Smooth muscle cell (in vitro differentiated cells): Measurements from ENCODE around the gene TWSG1. TPM values are rescaled to one million over a fixed set of nuclear protein-coding genes. Genes with fewer than 3 reads are reported as not detected.
"Not testable (repeated sequence)": the region's sequence is repeated elsewhere in the genome, so short reads cannot be mapped to it uniquely, and the experiment has no call there.

Experiments used
- DNase-seq: peaks from one replicate; lab custom pipeline; 2025; ENCODE audit not compliant: unreplicated experiment; lab: John Stamatoyannopoulos, UW
- H2AFZ ChIP-seq: fragments of 200-600 bp; sonication (generic); 2 replicates; pipeline ENCODE4 v1.6.0; 2016; ENCODE audit warnings: antibody characterized with exemption, low read depth, mild to moderate bottlenecking
- H3F3A ChIP-seq: fragments of 200-600 bp; sonication (generic); 2 replicates; pipeline ENCODE4 v1.6.0; 2017; ENCODE audit warnings: antibody characterized with exemption, low read depth
- H3K27ac ChIP-seq: fragments of 200-600 bp; sonication (generic); 2 replicates; pipeline ENCODE4 v1.5.1; 2016; ENCODE audit warnings: low read depth, mild to moderate bottlenecking
- H3K27me3 ChIP-seq: fragments of 200-600 bp; sonication (generic); 2 replicates; pipeline ENCODE4 v1.6.1; 2016; ENCODE audit warnings: low read depth, mild to moderate bottlenecking
- H3K36me3 ChIP-seq: fragments of 200-600 bp; sonication (generic); 2 replicates; pipeline ENCODE4 v1.5.1; 2016; ENCODE audit warnings: low read depth
- H3K4me1 ChIP-seq: fragments of 200-600 bp; sonication (generic); 2 replicates; pipeline ENCODE4 v1.5.1; 2016; ENCODE audit warnings: low read depth
- H3K4me2 ChIP-seq: fragments of 200-600 bp; sonication (generic); 2 replicates; pipeline ENCODE4 v1.6.0; 2016; ENCODE audit warnings: mild to moderate bottlenecking
- H3K4me3 ChIP-seq: fragments of 200-600 bp; sonication (generic); 2 replicates; pipeline ENCODE4 v1.5.1; 2016; ENCODE audit warnings: mild to moderate bottlenecking
- H3K79me2 ChIP-seq: fragments of 200-600 bp; sonication (generic); 2 replicates; pipeline ENCODE4 v1.6.0; 2016; ENCODE audit warnings: low read depth, mild to moderate bottlenecking
- H3K9ac ChIP-seq: fragments of 200-600 bp; sonication (generic); 2 replicates; pipeline ENCODE4 v1.6.0; 2016; ENCODE audit warnings: low read depth
- H3K9me3 ChIP-seq: fragments of 200-600 bp; sonication (generic); replicated peaks from 2 replicates; pipeline ENCODE4 v1.5.1; 2016; ENCODE audit warnings: low read depth
- H4K20me1 ChIP-seq: fragments of 200-600 bp; sonication (generic); 2 replicates; pipeline ENCODE4 v1.6.0; 2016; ENCODE audit warnings: low read depth
- WGBS: methylation state at CpG from one replicate; pipeline ENCODE4 v1.1.7; 2016; ENCODE audit warnings: low lambda C conversion rate; 5-methylcytosine and 5-hydroxymethylcytosine counted together
- polyA plus RNA-seq: library from polyadenylated mRNA; unstranded; fragments of >200 nt; fragmentation: Nextera tagmentation; extraction: Ambion mirVana; gene quantifications from 2 replicates; pipeline ENCODE4 v1.2.1, GENCODE V29; 2016
- total RNA-seq: library from RNA; depleted of rRNA; stranded (reverse); fragments of >200 nt; gene quantifications from 2 replicates; pipeline ENCODE4 v1.2.3, GENCODE V29; 2014
- TF ChIP-seq, protein P1 (sequence below): fragments of 200-600 bp; sonication (generic); IDR thresholded peaks from 2 replicates; pipeline ENCODE4 v1.5.1; 2017; ENCODE audit warnings: borderline replicate concordance, mild to moderate bottlenecking, antibody characterized with exemption; ENCODE audit not compliant: insufficient read depth, poor library complexity, severe bottlenecking

TWSG1 gene
- total and polyA plus RNA-seq, 2 experiments from 2014 or later = 71.4 to 104 TPM

DNA sequence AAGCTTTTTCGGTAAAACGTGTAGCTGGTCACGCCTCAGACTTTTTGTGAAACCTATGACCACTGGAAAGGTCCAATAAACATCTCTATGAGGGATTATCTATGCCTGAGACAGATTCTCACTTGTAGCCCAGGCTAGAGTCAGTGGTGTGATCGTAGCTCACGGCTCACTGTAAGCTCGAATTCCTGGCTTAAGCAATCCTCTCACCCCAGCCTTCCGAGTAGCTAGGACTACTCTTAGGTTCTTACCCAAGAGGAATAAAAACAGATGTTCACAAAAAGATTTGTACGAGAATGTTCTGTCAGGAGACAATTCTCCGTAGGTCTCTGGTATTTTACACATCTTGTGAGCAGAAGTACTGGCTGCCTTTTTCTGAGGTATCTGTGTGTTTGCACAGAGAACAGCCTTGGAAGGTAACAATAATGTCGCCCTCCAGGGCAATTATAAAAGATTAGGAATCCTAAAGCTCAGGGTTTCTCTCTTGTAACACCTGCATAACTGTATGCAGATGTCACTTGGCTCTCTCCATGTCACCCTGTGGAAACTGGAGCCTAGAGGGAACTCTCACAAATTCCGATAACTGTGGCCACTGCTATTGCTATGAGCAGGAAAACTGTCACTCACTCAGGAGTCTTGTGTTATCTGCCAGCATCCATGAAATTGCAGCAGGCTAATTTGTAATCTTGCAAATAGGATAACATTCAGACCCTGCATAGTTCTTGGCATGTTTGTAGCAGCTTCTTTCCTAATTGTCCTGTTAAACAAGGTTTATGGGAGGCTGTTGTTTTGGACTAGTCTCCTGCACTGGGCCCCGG, 115.2 kb downstream of the TWSG1 start:
- no peak overlapping the region for H3K4me3 ChIP-seq
- H3F3A ChIP-seq = peaks cover 8% of the 10 kb centered on the region
- H3K4me1 ChIP-seq = peaks cover 20% of the 10 kb centered on the region
- H3K27ac ChIP-seq = no peak overlapping the region
- DNase-seq = no peak
- H3K9me3 ChIP-seq = no peaks in the 10 kb centered on the region
- TF ChIP-seq, protein P1, sequence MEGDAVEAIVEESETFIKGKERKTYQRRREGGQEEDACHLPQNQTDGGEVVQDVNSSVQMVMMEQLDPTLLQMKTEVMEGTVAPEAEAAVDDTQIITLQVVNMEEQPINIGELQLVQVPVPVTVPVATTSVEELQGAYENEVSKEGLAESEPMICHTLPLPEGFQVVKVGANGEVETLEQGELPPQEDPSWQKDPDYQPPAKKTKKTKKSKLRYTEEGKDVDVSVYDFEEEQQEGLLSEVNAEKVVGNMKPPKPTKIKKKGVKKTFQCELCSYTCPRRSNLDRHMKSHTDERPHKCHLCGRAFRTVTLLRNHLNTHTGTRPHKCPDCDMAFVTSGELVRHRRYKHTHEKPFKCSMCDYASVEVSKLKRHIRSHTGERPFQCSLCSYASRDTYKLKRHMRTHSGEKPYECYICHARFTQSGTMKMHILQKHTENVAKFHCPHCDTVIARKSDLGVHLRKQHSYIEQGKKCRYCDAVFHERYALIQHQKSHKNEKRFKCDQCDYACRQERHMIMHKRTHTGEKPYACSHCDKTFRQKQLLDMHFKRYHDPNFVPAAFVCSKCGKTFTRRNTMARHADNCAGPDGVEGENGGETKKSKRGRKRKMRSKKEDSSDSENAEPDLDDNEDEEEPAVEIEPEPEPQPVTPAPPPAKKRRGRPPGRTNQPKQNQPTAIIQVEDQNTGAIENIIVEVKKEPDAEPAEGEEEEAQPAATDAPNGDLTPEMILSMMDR = no peak
- H3K9ac ChIP-seq = no peak overlapping the region
- no peaks in the 10 kb centered on the region for H4K20me1 ChIP-seq
- no peaks in the 10 kb centered on the region for H3K27me3 ChIP-seq
- H3K4me2 ChIP-seq = no peak overlapping the region
- no peaks in the 10 kb centered on the region for H3K36me3 ChIP-seq
- WGBS = 59% methylated on average over 12 of the region's 12 CpGs
- H3K79me2 ChIP-seq = no peaks in the 10 kb centered on the region
- H2AFZ ChIP-seq = no peak overlapping the region

DNA sequence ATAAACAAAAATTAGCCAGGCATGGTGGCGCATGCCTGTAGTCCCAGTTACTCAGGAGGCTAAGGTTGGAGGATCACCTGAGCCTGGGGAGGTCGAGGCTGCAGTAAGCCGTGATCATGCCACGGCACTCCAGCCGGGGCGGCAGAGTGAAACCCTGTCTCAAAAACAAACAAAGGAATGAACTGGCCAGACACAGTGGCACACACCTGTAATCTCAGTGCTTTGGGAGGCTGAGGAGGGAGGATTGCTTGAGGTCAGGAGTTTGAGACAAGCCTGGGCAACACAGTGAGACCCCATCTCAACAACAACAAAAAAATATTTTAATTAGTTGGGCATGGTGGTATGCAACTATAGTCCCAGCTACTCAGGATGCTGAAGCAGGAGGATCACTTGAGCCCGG, 116.3 kb downstream of the TWSG1 start:
- not testable (repeated sequence) for H3K4me2 ChIP-seq, H3F3A ChIP-seq, H3K27ac ChIP-seq, H3K36me3 ChIP-seq, H2AFZ ChIP-seq, H3K79me2 ChIP-seq, H4K20me1 ChIP-seq, H3K9me3 ChIP-seq, DNase-seq, H3K9ac ChIP-seq, H3K27me3 ChIP-seq, H3K4me3 ChIP-seq
- WGBS = 97% methylated on average over 7 of the region's 7 CpGs
- H3K4me1 ChIP-seq = peaks cover 20% of the 10 kb centered on the region

Other genes starting within 250 kb of the TWSG1 start
- gene NDUFV2, start 232.1 kb upstream of the TWSG1 start, total RNA-seq = 117 and 131 TPM in 2 replicates
- gene NDUFV2, start 232.1 kb upstream of the TWSG1 start, polyA plus RNA-seq = 153 and 200 TPM in 2 replicates
- 28.8 and 36.3 TPM in 2 replicates for gene ANKRD12, start 198.0 kb upstream of the TWSG1 start, total RNA-seq
- 40.3 and 43.7 TPM in 2 replicates for gene ANKRD12, start 198.0 kb upstream of the TWSG1 start, polyA plus RNA-seq
- gene RALBP1, start 140.7 kb downstream of the TWSG1 start, total RNA-seq = 33.6 and 42.9 TPM in 2 replicates
- gene RALBP1, start 140.7 kb downstream of the TWSG1 start, polyA plus RNA-seq = 33.3 and 40.9 TPM in 2 replicates